Measurements from ENCODE around the gene NDUFA13.

The NDUFA13 gene

DNA sequence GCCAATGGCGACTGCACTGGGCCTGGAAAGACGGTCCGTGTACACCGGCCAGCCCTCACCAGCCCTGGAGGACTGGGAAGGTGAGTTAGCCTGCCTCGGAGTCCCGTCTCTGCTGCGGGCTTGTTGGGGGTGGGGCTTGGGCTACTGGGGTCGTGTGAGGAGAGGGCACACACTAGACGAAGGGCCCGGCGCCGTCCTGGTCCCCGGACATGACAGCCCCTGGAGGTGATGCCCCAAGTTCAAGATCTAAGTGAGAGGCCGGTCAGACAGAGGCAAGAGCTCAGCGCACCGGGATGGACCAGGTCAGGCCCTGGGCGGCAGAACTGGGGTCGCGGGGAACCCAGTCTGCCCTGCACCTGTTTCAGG lies 23.7 kb downstream of the NDUFA13 start:
- Histone ChIP-seq H3K9me3 (ENCODE audit: insufficient read depth, low read depth, low read length) (no peaks in the 10 kb centered on the region), H3K4me3 (ENCODE audit: low read length, poor library complexity, severe bottlenecking) (no peak overlapping the region), H3K79me2 (ENCODE audit: insufficient read depth, low read length) (no peaks in the 10 kb centered on the region), H3F3A (ENCODE audit: low read depth) (no peaks in the 10 kb centered on the region), H3K27me3 (ENCODE audit: insufficient read depth, low read length, poor library complexity, severe bottlenecking) (no peaks in the 10 kb centered on the region), H3K9me2 (replicated peaks; ENCODE audit: low read depth, low read length) (no peaks in the 10 kb centered on the region), H3K4me2 (ENCODE audit: low read depth, low read length, poor library complexity, severe bottlenecking) (no peak overlapping the region), H2AFZ (ENCODE audit: low read length) (no peak overlapping the region), H3K36me3 (ENCODE audit: insufficient read depth, low read length) (no peaks in the 10 kb centered on the region), H4K20me1 (ENCODE audit: insufficient read depth, low read length, poor library complexity, severe bottlenecking) (no peaks in the 10 kb centered on the region), H3K9ac (ENCODE audit: low read depth, low read length, poor library complexity, severe bottlenecking) (no peak overlapping the region), H3K4me1 (ENCODE audit: insufficient read depth, low read length, poor library complexity, severe bottlenecking) (no peaks in the 10 kb centered on the region)
- TF ChIP-seq, protein P1, sequence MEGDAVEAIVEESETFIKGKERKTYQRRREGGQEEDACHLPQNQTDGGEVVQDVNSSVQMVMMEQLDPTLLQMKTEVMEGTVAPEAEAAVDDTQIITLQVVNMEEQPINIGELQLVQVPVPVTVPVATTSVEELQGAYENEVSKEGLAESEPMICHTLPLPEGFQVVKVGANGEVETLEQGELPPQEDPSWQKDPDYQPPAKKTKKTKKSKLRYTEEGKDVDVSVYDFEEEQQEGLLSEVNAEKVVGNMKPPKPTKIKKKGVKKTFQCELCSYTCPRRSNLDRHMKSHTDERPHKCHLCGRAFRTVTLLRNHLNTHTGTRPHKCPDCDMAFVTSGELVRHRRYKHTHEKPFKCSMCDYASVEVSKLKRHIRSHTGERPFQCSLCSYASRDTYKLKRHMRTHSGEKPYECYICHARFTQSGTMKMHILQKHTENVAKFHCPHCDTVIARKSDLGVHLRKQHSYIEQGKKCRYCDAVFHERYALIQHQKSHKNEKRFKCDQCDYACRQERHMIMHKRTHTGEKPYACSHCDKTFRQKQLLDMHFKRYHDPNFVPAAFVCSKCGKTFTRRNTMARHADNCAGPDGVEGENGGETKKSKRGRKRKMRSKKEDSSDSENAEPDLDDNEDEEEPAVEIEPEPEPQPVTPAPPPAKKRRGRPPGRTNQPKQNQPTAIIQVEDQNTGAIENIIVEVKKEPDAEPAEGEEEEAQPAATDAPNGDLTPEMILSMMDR (conservative IDR thresholded peaks at IDR 0.05; ENCODE audit: low read length) = no peak
- no peak for TF ChIP-seq EZH2phosphoT487 (IDR thresholded peaks at IDR 0.05; ENCODE audit: borderline replicate concordance)

DNA sequence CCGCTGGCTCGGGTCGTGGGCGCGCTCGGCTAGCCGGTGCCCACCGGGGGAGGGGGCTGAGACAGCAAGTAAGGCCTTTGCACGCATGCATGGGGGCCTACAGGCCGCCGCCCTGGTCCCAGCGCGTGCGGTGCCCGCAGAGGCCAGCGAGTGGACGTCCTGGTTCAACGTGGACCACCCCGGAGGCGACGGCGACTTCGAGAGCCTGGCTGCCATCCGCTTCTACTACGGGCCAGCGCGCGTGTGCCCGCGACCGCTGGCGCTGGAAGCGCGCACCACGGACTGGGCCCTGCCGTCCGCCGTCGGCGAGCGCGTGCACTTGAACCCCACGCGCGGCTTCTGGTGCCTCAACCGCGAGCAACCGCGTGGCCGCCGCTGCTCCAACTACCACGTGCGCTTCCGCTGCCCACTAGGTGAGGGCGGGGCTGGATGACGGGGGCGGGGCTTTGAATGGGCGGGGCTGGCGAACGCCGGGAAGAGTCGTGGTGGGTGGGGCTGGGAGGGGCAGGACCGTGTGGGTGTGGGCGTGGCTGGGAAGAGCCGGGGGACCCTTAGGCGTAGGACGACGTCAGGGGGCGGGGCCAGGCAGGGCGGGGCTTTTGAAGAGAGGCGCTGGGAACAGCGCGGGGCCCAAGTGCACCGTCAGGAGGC lies 24.2 kb downstream of the NDUFA13 start:
- H3K4me3 ChIP-seq (ENCODE audit: low read length, poor library complexity, severe bottlenecking) = no peak overlapping the region
- no peak overlapping the region for H3K9ac ChIP-seq (ENCODE audit: low read depth, low read length, poor library complexity, severe bottlenecking)
- H4K20me1 ChIP-seq (ENCODE audit: insufficient read depth, low read length, poor library complexity, severe bottlenecking) = no peaks in the 10 kb centered on the region
- H3K79me2 ChIP-seq (ENCODE audit: insufficient read depth, low read length) = no peaks in the 10 kb centered on the region
- H3K4me1 ChIP-seq (ENCODE audit: insufficient read depth, low read length, poor library complexity, severe bottlenecking) = no peaks in the 10 kb centered on the region
- TF ChIP-seq, protein P1 (conservative IDR thresholded peaks at IDR 0.05; ENCODE audit: low read length) = no peak
- TF ChIP-seq EZH2phosphoT487 (IDR thresholded peaks at IDR 0.05; ENCODE audit: borderline replicate concordance) = no peak
- no peak overlapping the region for H3K4me2 ChIP-seq (ENCODE audit: low read depth, low read length, poor library complexity, severe bottlenecking)
- no peaks in the 10 kb centered on the region for H3K9me3 ChIP-seq (ENCODE audit: insufficient read depth, low read depth, low read length)
- no peaks in the 10 kb centered on the region for H3K27me3 ChIP-seq (ENCODE audit: insufficient read depth, low read length, poor library complexity, severe bottlenecking)
- H3K9me2 ChIP-seq (replicated peaks; ENCODE audit: low read depth, low read length) = no peaks in the 10 kb centered on the region
- H2AFZ ChIP-seq (ENCODE audit: low read length) = no peak overlapping the region
- H3F3A ChIP-seq (ENCODE audit: low read depth) = no peaks in the 10 kb centered on the region
- no peaks in the 10 kb centered on the region for H3K36me3 ChIP-seq (ENCODE audit: insufficient read depth, low read length)

DNA sequence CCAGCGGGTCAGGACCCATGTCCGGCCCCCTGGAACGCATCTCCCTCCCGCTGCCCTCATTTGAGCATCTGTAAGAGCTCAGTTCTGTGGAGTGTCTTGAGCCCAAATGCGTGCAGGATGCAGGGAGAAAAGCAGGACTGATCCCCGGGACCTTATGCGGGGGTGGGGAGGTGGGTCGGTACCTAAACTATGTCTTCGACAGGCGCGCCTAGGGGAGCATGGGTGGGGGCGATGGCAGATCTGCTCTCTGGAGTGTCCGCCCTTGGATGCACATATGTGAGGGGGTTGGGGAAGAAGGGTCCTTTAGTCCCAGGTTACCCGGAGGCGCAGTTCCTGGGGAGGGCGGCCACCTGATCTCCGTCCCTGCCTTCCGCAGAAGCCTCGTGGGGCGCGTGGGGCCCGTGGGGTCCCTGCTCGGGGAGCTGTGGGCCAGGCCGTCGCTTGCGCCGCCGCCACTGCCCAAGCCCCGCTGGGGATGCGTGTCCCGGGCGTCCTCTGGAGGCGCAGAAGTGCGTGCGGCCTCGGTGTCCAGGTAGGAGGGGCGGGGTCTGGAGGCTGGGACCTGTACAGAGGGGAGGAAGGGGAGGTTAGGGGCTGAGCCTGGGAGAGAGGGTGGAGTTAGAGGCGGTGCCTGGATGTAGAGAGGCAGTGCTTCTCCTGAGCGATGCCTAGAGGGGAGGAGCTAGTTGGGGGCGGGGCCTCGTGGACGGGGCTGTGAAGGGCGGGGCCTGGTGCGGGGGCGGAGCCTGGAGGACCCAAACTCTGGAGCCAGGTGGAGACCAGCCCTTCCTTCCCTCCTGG lies 24.9 kb downstream of the NDUFA13 start:
- no peaks in the 10 kb centered on the region for H3K4me1 ChIP-seq (ENCODE audit: insufficient read depth, low read length, poor library complexity, severe bottlenecking)
- H4K20me1 ChIP-seq (ENCODE audit: insufficient read depth, low read length, poor library complexity, severe bottlenecking) = no peaks in the 10 kb centered on the region
- no peak overlapping the region for H3K4me2 ChIP-seq (ENCODE audit: low read depth, low read length, poor library complexity, severe bottlenecking)
- no peaks in the 10 kb centered on the region for H3K79me2 ChIP-seq (ENCODE audit: insufficient read depth, low read length)
- no peaks in the 10 kb centered on the region for H3K36me3 ChIP-seq (ENCODE audit: insufficient read depth, low read length)
- H3K9ac ChIP-seq (ENCODE audit: low read depth, low read length, poor library complexity, severe bottlenecking) = no peak overlapping the region
- H3K27me3 ChIP-seq (ENCODE audit: insufficient read depth, low read length, poor library complexity, severe bottlenecking) = no peaks in the 10 kb centered on the region
- H3K9me2 ChIP-seq (replicated peaks; ENCODE audit: low read depth, low read length) = no peaks in the 10 kb centered on the region
- H2AFZ ChIP-seq (ENCODE audit: low read length) = no peak overlapping the region
- TF ChIP-seq EZH2phosphoT487 (IDR thresholded peaks at IDR 0.05; ENCODE audit: borderline replicate concordance) = no peak
- TF ChIP-seq, protein P1 (conservative IDR thresholded peaks at IDR 0.05; ENCODE audit: low read length) = no peak
- H3K9me3 ChIP-seq (ENCODE audit: insufficient read depth, low read depth, low read length) = no peaks in the 10 kb centered on the region
- H3K4me3 ChIP-seq (ENCODE audit: low read length, poor library complexity, severe bottlenecking) = no peak overlapping the region
- no peaks in the 10 kb centered on the region for H3F3A ChIP-seq (ENCODE audit: low read depth)
